Activated CD8-positive, alpha-beta memory T cell treated with anti-CD3 and anti-CD28 coated beads for 36 hours (primary cell): ENCODE data around the gene CAPN12. TPM values are rescaled to one million over a fixed set of nuclear protein-coding genes. Genes with fewer than 3 reads are reported as not detected.

Experiments used
- CTCF ChIA-PET: fragments of 350-600 bp; sonication (Branson Sonifier 250); formaldehyde crosslinking; loops from one replicate; lab custom pipeline; 2021; ENCODE audit warnings: antibody characterized with exemption; lab: Charles Lee
- POLR2A ChIA-PET: fragments of 350-600 bp; sonication (Branson Sonifier 250); formaldehyde crosslinking; loops from one replicate; lab custom pipeline; 2021; ENCODE audit warnings: antibody characterized with exemption; lab: Charles Lee
- total RNA-seq, 2 experiments: library from RNA; stranded (reverse); gene quantifications; one replicate each; pipeline ENCODE4 v1.2.3, GENCODE V29; 2021

CAPN12 gene
- total RNA-seq, 2 experiments from 2014 or later: 3.3 to 3.7 TPM

- ChIA-PET CTCF (interaction anchor here (1.3 kb wide), 1 partner anchor 10 kb away, joined by 3 read pairs; no protein-coding TSS in a partner anchor), POLR2A (no interaction called here)
These were observed 48.2 kb downstream of the CAPN12 start for GRCh38 chr19:38695832-38696728.

GRCh38 chr19:38695317-38695683 lies 49.0 kb downstream of the CAPN12 start:
- ChIA-PET POLR2A (interaction anchor here (0.6 kb wide), 1 partner anchor 91 kb away, joined by 7 read pairs; no protein-coding TSS in a partner anchor), CTCF (interaction anchor here (0.9 to 1.3 kb wide), 2 partner anchors 9 to 241 kb away, joined by 3 read pairs; no protein-coding TSS in a partner anchor)

- ChIA-PET POLR2A (no interaction called here), CTCF (interaction anchor here (1.1 kb wide), 1 partner anchor 55 kb away, joined by 3 read pairs; no protein-coding TSS in a partner anchor)
These were observed 50.7 kb downstream of the CAPN12 start for GRCh38 chr19:38693380-38694223.

GRCh38 chr19:38692458-38693379 lies 51.6 kb downstream of the CAPN12 start:
- CTCF ChIA-PET: interaction anchor here (0.6 to 1.1 kb wide), 2 partner anchors 30 to 56 kb away, joined by 3 to 5 read pairs; no protein-coding TSS in a partner anchor
- POLR2A ChIA-PET: no interaction called here

GRCh38 chr19:38691938-38692457 lies 52.3 kb downstream of the CAPN12 start:
- POLR2A ChIA-PET: no interaction called here

GRCh38 chr19:38690832-38691231 lies 53.4 kb downstream of the CAPN12 start:
- CTCF ChIA-PET: no interaction called here
- POLR2A ChIA-PET: no interaction called here

More at GRCh38 chr19:38691938-38692457, 52.3 kb downstream of the CAPN12 start:
- CTCF ChIA-PET: no interaction called here

- CTCF ChIA-PET: interaction anchor here (0.6 kb wide), 1 partner anchor 86 kb away, joined by 3 read pairs; no protein-coding TSS in a partner anchor
- POLR2A ChIA-PET: no interaction called here
These were observed 54.1 kb downstream of the CAPN12 start for GRCh38 chr19:38690146-38690545.

- CTCF ChIA-PET: no interaction called here
- POLR2A ChIA-PET: no interaction called here
These were observed 56.4 kb downstream of the CAPN12 start for GRCh38 chr19:38687837-38688378.

GRCh38 chr19:38686530-38686888 lies 57.8 kb downstream of the CAPN12 start:
- ChIA-PET CTCF (interaction anchor here (0.6 to 1.3 kb wide), 4 partner anchors 9 to 151 kb away, joined by 3 to 4 read pairs (median 3); partner anchors contain the start of gene ACTN4), POLR2A (no interaction called here)

GRCh38 chr19:38685666-38686529 lies 58.4 kb downstream of the CAPN12 start:
- POLR2A ChIA-PET: no interaction called here

GRCh38 chr19:38684862-38685665 lies 59.2 kb downstream of the CAPN12 start:
- POLR2A ChIA-PET: no interaction called here
- CTCF ChIA-PET: no interaction called here

More at GRCh38 chr19:38685666-38686529, 58.4 kb downstream of the CAPN12 start:
- CTCF ChIA-PET: interaction anchor here (0.6 to 1.3 kb wide), 4 partner anchors 9 to 152 kb away, joined by 3 to 4 read pairs (median 3); partner anchors contain the start of gene ACTN4

GRCh38 chr19:38684078-38684861 lies 60.0 kb downstream of the CAPN12 start:
- ChIA-PET CTCF (no interaction called here), POLR2A (no interaction called here)

GRCh38 chr19:38683393-38684077 lies 60.7 kb downstream of the CAPN12 start:
- ChIA-PET POLR2A (no interaction called here), CTCF (interaction anchor here (2.0 kb wide), 1 partner anchor 23 kb away, joined by 4 read pairs; no protein-coding TSS in a partner anchor)

- POLR2A ChIA-PET: no interaction called here
- CTCF ChIA-PET: interaction anchor here (0.7 to 2.0 kb wide), 2 partner anchors 15 to 22 kb away, joined by 3 to 4 read pairs; no protein-coding TSS in a partner anchor
These were observed 61.3 kb downstream of the CAPN12 start for GRCh38 chr19:38682872-38683392.
